Measurements from ENCODE around the gene RAB41.

RAB41 gene

GRCh38 chrX:70323628-70324027 is 41.7 kb downstream of the RAB41 start (continued):
- TF ChIP-seq, protein P1, sequence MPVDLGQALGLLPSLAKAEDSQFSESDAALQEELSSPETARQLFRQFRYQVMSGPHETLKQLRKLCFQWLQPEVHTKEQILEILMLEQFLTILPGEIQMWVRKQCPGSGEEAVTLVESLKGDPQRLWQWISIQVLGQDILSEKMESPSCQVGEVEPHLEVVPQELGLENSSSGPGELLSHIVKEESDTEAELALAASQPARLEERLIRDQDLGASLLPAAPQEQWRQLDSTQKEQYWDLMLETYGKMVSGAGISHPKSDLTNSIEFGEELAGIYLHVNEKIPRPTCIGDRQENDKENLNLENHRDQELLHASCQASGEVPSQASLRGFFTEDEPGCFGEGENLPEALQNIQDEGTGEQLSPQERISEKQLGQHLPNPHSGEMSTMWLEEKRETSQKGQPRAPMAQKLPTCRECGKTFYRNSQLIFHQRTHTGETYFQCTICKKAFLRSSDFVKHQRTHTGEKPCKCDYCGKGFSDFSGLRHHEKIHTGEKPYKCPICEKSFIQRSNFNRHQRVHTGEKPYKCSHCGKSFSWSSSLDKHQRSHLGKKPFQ (tag by site-specific recombination; IDR thresholded peaks at IDR 0.05) = 0 out of 2 replicates have a peak, but pooled peaks have one; percentile 46
- TF ChIP-seq ZNF138 (tag by site-specific recombination; IDR thresholded peaks at IDR 0.05; ENCODE audit: borderline replicate concordance) (0 out of 2 replicates have a peak, but pooled peaks have one; percentile 43), ZNF394 (tag by site-specific recombination; IDR thresholded peaks at IDR 0.05; ENCODE audit: borderline replicate concordance) (peak; percentile 95), ZNF664 (tag by site-specific recombination; IDR thresholded peaks at IDR 0.05) (0 out of 2 replicates have a peak, but pooled peaks have one; percentile 57), ZNF529 (tag by site-specific recombination; IDR thresholded peaks at IDR 0.05; ENCODE audit: insufficient replicate concordance) (peak; percentile 69), ZNF560 (tag by site-specific recombination; IDR thresholded peaks at IDR 0.05; ENCODE audit: borderline replicate concordance) (peak; percentile 69; the same call in 1 of the 2 replicates), ZNF610 (tag by site-specific recombination; IDR thresholded peaks at IDR 0.05; ENCODE audit: borderline replicate concordance) (0 out of 2 replicates have a peak, but pooled peaks have one; percentile 51), ZFP37 (tag by site-specific recombination; IDR thresholded peaks at IDR 0.05) (peak; percentile 92), RBAK (tag by site-specific recombination; IDR thresholded peaks at IDR 0.05) (0 out of 2 replicates have a peak, but pooled peaks have one; percentile 26), MYNN (tag by site-specific recombination; IDR thresholded peaks at IDR 0.05; ENCODE audit: borderline replicate concordance) (0 out of 2 replicates have a peak, but pooled peaks have one; percentile 25), ZNF501 (tag by site-specific recombination; IDR thresholded peaks at IDR 0.05) (peak; percentile 32; the same call in 1 of the 2 replicates), ZBTB8A (tag by site-specific recombination; IDR thresholded peaks at IDR 0.05) (peak; percentile 85), ZNF629 (tag by site-specific recombination; IDR thresholded peaks at IDR 0.05) (peak; percentile 73), ZNF433 (tag by site-specific recombination; IDR thresholded peaks at IDR 0.05; ENCODE audit: low read depth) (peak; percentile 85), ZFP3 (tag by site-specific recombination; IDR thresholded peaks at IDR 0.05; ENCODE audit: low read depth) (peak; percentile 57; the same call in 1 of the 2 replicates), ZNF292 (tag by site-specific recombination; IDR thresholded peaks at IDR 0.05; ENCODE audit: borderline replicate concordance, low read depth) (peak; percentile 94), ZBTB1 (tag by site-specific recombination; IDR thresholded peaks at IDR 0.05) (peak; percentile 69; the same call in 1 of the 2 replicates), ZNF341 (tag by site-specific recombination; IDR thresholded peaks at IDR 0.05; ENCODE audit: low read depth) (peak; percentile 52; the same call in 1 of the 2 replicates)
- TF ChIP-seq, protein P2, sequence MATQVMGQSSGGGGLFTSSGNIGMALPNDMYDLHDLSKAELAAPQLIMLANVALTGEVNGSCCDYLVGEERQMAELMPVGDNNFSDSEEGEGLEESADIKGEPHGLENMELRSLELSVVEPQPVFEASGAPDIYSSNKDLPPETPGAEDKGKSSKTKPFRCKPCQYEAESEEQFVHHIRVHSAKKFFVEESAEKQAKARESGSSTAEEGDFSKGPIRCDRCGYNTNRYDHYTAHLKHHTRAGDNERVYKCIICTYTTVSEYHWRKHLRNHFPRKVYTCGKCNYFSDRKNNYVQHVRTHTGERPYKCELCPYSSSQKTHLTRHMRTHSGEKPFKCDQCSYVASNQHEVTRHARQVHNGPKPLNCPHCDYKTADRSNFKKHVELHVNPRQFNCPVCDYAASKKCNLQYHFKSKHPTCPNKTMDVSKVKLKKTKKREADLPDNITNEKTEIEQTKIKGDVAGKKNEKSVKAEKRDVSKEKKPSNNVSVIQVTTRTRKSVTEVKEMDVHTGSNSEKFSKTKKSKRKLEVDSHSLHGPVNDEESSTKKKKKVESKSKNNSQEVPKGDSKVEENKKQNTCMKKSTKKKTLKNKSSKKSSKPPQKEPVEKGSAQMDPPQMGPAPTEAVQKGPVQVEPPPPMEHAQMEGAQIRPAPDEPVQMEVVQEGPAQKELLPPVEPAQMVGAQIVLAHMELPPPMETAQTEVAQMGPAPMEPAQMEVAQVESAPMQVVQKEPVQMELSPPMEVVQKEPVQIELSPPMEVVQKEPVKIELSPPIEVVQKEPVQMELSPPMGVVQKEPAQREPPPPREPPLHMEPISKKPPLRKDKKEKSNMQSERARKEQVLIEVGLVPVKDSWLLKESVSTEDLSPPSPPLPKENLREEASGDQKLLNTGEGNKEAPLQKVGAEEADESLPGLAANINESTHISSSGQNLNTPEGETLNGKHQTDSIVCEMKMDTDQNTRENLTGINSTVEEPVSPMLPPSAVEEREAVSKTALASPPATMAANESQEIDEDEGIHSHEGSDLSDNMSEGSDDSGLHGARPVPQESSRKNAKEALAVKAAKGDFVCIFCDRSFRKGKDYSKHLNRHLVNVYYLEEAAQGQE (tag by site-specific recombination; IDR thresholded peaks at IDR 0.05) = peak; percentile 76
- TF ChIP-seq, protein P3, sequence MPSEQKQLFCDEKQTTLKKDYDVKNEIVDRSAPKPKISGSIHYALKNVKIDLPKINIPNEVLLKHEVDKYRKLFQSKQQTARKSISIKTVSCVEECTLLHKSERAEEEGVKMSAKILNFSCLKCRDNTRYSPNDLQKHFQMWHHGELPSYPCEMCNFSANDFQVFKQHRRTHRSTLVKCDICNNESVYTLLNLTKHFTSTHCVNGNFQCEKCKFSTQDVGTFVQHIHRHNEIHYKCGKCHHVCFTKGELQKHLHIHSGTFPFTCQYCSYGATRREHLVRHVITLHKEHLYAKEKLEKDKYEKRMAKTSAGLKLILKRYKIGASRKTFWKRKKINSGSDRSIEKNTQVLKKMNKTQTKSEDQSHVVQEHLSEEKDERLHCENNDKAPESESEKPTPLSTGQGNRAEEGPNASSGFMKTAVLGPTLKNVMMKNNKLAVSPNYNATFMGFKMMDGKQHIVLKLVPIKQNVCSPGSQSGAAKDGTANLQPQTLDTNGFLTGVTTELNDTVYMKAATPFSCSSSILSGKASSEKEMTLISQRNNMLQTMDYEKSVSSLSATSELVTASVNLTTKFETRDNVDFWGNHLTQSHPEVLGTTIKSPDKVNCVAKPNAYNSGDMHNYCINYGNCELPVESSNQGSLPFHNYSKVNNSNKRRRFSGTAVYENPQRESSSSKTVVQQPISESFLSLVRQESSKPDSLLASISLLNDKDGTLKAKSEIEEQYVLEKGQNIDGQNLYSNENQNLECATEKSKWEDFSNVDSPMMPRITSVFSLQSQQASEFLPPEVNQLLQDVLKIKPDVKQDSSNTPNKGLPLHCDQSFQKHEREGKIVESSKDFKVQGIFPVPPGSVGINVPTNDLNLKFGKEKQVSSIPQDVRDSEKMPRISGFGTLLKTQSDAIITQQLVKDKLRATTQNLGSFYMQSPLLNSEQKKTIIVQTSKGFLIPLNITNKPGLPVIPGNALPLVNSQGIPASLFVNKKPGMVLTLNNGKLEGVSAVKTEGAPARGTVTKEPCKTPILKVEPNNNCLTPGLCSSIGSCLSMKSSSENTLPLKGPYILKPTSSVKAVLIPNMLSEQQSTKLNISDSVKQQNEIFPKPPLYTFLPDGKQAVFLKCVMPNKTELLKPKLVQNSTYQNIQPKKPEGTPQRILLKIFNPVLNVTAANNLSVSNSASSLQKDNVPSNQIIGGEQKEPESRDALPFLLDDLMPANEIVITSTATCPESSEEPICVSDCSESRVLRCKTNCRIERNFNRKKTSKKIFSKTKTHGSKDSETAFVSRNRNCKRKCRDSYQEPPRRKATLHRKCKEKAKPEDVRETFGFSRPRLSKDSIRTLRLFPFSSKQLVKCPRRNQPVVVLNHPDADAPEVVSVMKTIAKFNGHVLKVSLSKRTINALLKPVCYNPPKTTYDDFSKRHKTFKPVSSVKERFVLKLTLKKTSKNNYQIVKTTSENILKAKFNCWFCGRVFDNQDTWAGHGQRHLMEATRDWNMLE (tag by site-specific recombination; conservative IDR thresholded peaks at IDR 0.05; ENCODE audit: low read depth) = peak; percentile 93
- TF ChIP-seq, protein P4, sequence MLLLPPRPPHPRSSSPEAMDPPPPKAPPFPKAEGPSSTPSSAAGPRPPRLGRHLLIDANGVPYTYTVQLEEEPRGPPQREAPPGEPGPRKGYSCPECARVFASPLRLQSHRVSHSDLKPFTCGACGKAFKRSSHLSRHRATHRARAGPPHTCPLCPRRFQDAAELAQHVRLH (tag by site-specific recombination; IDR thresholded peaks at IDR 0.05) = peak; percentile 63; the same call in 1 of the 2 replicates
- TF ChIP-seq, protein P5, sequence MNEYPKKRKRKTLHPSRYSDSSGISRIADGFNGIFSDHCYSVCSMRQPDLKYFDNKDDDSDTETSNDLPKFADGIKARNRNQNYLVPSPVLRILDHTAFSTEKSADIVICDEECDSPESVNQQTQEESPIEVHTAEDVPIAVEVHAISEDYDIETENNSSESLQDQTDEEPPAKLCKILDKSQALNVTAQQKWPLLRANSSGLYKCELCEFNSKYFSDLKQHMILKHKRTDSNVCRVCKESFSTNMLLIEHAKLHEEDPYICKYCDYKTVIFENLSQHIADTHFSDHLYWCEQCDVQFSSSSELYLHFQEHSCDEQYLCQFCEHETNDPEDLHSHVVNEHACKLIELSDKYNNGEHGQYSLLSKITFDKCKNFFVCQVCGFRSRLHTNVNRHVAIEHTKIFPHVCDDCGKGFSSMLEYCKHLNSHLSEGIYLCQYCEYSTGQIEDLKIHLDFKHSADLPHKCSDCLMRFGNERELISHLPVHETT (tag by site-specific recombination; IDR thresholded peaks at IDR 0.05) = 0 out of 2 replicates have a peak, but pooled peaks have one; percentile 62
- TF ChIP-seq, protein P6, sequence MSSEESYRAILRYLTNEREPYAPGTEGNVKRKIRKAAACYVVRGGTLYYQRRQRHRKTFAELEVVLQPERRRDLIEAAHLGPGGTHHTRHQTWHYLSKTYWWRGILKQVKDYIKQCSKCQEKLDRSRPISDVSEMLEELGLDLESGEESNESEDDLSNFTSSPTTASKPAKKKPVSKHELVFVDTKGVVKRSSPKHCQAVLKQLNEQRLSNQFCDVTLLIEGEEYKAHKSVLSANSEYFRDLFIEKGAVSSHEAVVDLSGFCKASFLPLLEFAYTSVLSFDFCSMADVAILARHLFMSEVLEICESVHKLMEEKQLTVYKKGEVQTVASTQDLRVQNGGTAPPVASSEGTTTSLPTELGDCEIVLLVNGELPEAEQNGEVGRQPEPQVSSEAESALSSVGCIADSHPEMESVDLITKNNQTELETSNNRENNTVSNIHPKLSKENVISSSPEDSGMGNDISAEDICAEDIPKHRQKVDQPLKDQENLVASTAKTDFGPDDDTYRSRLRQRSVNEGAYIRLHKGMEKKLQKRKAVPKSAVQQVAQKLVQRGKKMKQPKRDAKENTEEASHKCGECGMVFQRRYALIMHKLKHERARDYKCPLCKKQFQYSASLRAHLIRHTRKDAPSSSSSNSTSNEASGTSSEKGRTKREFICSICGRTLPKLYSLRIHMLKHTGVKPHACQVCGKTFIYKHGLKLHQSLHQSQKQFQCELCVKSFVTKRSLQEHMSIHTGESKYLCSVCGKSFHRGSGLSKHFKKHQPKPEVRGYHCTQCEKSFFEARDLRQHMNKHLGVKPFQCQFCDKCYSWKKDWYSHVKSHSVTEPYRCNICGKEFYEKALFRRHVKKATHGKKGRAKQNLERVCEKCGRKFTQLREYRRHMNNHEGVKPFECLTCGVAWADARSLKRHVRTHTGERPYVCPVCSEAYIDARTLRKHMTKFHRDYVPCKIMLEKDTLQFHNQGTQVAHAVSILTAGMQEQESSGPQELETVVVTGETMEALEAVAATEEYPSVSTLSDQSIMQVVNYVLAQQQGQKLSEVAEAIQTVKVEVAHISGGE (tag by site-specific recombination; conservative IDR thresholded peaks at IDR 0.05; ENCODE audit: low read depth) = peak; percentile 87

Measured in HEK293 (cell line).